HepG2 (cell line): ENCODE data around the gene PLCXD3. TPM values are rescaled to one million over a fixed set of nuclear protein-coding genes. Genes with fewer than 3 reads are reported as not detected.

Source experiments
- FOXA3 ChIP-seq: IDR thresholded peaks from 2 replicates; pipeline ENCODE4 v1.6.1; 2016; ENCODE audit warnings: missing genetic modification reagents, missing compliant biosample characterization
- KLF16 ChIP-seq, 2 experiments: sonication (generic) in 1 of 2; formaldehyde crosslinking in 1 of 2; IDR thresholded peaks; 2 replicates each; pipeline versions ENCODE4 v1.6.1 to v1.8.0; 2016 to 2023; ENCODE audit warnings: missing genetic modification reagents in 2 of 2, missing compliant biosample characterization in 1 of 2
- NR3C1 ChIP-seq: sonication (generic); formaldehyde crosslinking; IDR thresholded peaks from 2 replicates; pipeline ENCODE4 v1.4.0; 2020; ENCODE audit warnings: missing genetic modification reagents
- PRPF4 ChIP-seq: fragments of 200-400 bp; formaldehyde crosslinking; IDR thresholded peaks from 2 replicates; pipeline ENCODE4 v1.6.1; 2016; ENCODE audit warnings: low read length, low read depth; ENCODE audit not compliant: poor library complexity, severe bottlenecking
- RBAK ChIP-seq: sonication (generic); formaldehyde crosslinking; IDR thresholded peaks from 2 replicates; pipeline ENCODE4 v1.5.1; 2020; ENCODE audit warnings: mild to moderate bottlenecking, missing genetic modification reagents
- STAG1 ChIP-seq: sonication (generic); formaldehyde crosslinking; IDR thresholded peaks from 2 replicates; pipeline ENCODE4 v1.4.0; 2020; ENCODE audit warnings: missing genetic modification reagents
- ZNF563 ChIP-seq: sonication (generic); formaldehyde crosslinking; IDR thresholded peaks from 2 replicates; pipeline ENCODE4 v1.8.0; 2022; ENCODE audit warnings: mild to moderate bottlenecking, moderate library complexity, missing genetic modification reagents
- ZNF766 ChIP-seq: sonication (generic); formaldehyde crosslinking; IDR thresholded peaks from 2 replicates; pipeline ENCODE4 v1.5.0; 2020; ENCODE audit warnings: missing genetic modification reagents, borderline replicate concordance
- ZNF891 ChIP-seq: sonication (generic); formaldehyde crosslinking; IDR thresholded peaks from 2 replicates; pipeline ENCODE4 v1.5.0; 2020; ENCODE audit warnings: mild to moderate bottlenecking, missing genetic modification reagents
- ZSCAN22 ChIP-seq: sonication (generic); formaldehyde crosslinking; IDR thresholded peaks from 2 replicates; pipeline ENCODE4 v1.4.0; 2020; ENCODE audit warnings: mild to moderate bottlenecking, missing genetic modification reagents
- polyA plus RNA-seq, 8 experiments: library from polyadenylated mRNA; depleted of rRNA in 3 of 8; stranded (reverse) in 7 of 8; unstranded in 1 of 8; fragments of >200 nt; fragmentation: Illumina TruSeq in 4 of 8; extraction: Trizol in 4 of 8; gene quantifications; 2 replicates each; pipeline versions ENCODE4 v1.2.1 to v1.2.3, GENCODE V29; 2011 to 2016; ENCODE audit warnings: low read depth in 4 of 8, missing spikeins in 1 of 8, mixed read lengths in 1 of 8; ENCODE audit not compliant: insufficient read depth in 1 of 8
- total RNA-seq, 5 experiments: library from RNA; depleted of rRNA; stranded (reverse); fragments of >200 nt; fragmentation: Illumina TruSeq; extraction: Trizol; gene quantifications; 2 replicates each; pipeline ENCODE4 v1.2.3, GENCODE V29; 2016; ENCODE audit warnings: low read depth in 1 of 5
- TF ChIP-seq, protein P1 (sequence below): IDR thresholded peaks from 2 replicates; pipeline ENCODE4 v1.4.0; 2020; ENCODE audit warnings: mild to moderate bottlenecking, missing genetic modification reagents
- TF ChIP-seq, protein P2 (sequence below): sonication (generic); formaldehyde crosslinking; IDR thresholded peaks from 2 replicates; pipeline ENCODE4 v1.4.0; 2020; ENCODE audit warnings: low read depth, mild to moderate bottlenecking, missing genetic modification reagents

The PLCXD3 gene
- total and polyA plus RNA-seq, 2 of the 13 experiments (the other 11 are each of a cell fraction or from before 2014, with no cell fraction given): not detected

- TF ChIP-seq, protein P1, sequence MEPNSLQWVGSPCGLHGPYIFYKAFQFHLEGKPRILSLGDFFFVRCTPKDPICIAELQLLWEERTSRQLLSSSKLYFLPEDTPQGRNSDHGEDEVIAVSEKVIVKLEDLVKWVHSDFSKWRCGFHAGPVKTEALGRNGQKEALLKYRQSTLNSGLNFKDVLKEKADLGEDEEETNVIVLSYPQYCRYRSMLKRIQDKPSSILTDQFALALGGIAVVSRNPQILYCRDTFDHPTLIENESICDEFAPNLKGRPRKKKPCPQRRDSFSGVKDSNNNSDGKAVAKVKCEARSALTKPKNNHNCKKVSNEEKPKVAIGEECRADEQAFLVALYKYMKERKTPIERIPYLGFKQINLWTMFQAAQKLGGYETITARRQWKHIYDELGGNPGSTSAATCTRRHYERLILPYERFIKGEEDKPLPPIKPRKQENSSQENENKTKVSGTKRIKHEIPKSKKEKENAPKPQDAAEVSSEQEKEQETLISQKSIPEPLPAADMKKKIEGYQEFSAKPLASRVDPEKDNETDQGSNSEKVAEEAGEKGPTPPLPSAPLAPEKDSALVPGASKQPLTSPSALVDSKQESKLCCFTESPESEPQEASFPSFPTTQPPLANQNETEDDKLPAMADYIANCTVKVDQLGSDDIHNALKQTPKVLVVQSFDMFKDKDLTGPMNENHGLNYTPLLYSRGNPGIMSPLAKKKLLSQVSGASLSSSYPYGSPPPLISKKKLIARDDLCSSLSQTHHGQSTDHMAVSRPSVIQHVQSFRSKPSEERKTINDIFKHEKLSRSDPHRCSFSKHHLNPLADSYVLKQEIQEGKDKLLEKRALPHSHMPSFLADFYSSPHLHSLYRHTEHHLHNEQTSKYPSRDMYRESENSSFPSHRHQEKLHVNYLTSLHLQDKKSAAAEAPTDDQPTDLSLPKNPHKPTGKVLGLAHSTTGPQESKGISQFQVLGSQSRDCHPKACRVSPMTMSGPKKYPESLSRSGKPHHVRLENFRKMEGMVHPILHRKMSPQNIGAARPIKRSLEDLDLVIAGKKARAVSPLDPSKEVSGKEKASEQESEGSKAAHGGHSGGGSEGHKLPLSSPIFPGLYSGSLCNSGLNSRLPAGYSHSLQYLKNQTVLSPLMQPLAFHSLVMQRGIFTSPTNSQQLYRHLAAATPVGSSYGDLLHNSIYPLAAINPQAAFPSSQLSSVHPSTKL (CRISPR knock-in tag): no peak
- TF ChIP-seq FOXA3 (CRISPR knock-in tag) (0 out of 2 replicates have a peak, but pooled peaks have one; percentile 22), NR3C1 (CRISPR knock-in tag) (no peak), ZNF891 (CRISPR knock-in tag) (no peak), PRPF4 (no peak), ZNF766 (CRISPR knock-in tag) (no peak), ZNF563 (no peak), ZSCAN22 (no peak), KLF16 (CRISPR knock-in tag; IDR thresholded peaks at IDR 0.05) (no peak), RBAK (CRISPR knock-in tag) (no peak), STAG1 (CRISPR knock-in tag) (peak; percentile 81)
- TF ChIP-seq, protein P2, sequence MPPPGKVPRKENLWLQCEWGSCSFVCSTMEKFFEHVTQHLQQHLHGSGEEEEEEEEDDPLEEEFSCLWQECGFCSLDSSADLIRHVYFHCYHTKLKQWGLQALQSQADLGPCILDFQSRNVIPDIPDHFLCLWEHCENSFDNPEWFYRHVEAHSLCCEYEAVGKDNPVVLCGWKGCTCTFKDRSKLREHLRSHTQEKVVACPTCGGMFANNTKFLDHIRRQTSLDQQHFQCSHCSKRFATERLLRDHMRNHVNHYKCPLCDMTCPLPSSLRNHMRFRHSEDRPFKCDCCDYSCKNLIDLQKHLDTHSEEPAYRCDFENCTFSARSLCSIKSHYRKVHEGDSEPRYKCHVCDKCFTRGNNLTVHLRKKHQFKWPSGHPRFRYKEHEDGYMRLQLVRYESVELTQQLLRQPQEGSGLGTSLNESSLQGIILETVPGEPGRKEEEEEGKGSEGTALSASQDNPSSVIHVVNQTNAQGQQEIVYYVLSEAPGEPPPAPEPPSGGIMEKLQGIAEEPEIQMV (CRISPR knock-in tag): no peak
Observed at GRCh38 chr5:41270423-41271251, 239.8 kb downstream of the PLCXD3 start (continued).
